ENCODE results near the gene LYRM1.

DNA sequence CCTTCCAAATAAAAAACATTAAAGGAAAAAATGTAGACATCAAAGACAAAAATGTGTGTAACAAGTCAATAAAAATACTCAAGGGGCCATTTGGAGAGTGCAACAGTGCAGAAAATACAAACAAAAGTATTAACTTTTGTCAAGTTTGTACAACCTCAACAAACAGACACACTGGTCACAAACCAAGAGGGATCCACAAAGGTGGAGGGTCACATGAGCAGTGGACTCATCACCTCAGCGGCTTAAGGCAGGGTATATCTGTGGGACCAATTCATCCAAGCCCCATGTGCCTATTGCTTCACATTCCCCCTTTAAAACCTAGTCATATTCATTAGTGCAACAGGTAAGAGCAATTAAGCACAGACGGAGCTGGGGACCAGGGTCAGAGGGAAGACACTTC lies 45.6 kb upstream of the LYRM1 start:
- TF ChIP-seq POLR2A (IDR thresholded peaks at IDR 0.05; ENCODE audit: low read depth, low read length) (no peak), FOXM1 (IDR thresholded peaks at IDR 0.05; ENCODE audit: low read depth, low read length) (no peak), DPF2 (IDR thresholded peaks at IDR 0.05) (no peak), RAD21 (IDR thresholded peaks at IDR 0.05; ENCODE audit: insufficient read depth, low read depth, low read length) (no peak), ZNF24 (IDR thresholded peaks at IDR 0.05) (no peak), NFYA (IDR thresholded peaks at IDR 0.05; ENCODE audit: borderline replicate concordance, low read depth, low read length) (no peak)
- TF ChIP-seq, protein P1, sequence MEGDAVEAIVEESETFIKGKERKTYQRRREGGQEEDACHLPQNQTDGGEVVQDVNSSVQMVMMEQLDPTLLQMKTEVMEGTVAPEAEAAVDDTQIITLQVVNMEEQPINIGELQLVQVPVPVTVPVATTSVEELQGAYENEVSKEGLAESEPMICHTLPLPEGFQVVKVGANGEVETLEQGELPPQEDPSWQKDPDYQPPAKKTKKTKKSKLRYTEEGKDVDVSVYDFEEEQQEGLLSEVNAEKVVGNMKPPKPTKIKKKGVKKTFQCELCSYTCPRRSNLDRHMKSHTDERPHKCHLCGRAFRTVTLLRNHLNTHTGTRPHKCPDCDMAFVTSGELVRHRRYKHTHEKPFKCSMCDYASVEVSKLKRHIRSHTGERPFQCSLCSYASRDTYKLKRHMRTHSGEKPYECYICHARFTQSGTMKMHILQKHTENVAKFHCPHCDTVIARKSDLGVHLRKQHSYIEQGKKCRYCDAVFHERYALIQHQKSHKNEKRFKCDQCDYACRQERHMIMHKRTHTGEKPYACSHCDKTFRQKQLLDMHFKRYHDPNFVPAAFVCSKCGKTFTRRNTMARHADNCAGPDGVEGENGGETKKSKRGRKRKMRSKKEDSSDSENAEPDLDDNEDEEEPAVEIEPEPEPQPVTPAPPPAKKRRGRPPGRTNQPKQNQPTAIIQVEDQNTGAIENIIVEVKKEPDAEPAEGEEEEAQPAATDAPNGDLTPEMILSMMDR (IDR thresholded peaks at IDR 0.05 in 2 of 3, conservative IDR thresholded peaks at IDR 0.05 in 1 of 3; ENCODE audit: control insufficient read depth in 2 of 3, extremely low read depth in 1 of 3, insufficient read depth in 1 of 3, low read depth in 3 of 3, low read length in 3 of 3) = no peak

Data from GM12878 (cell line).